ENCODE measurements around the gene PPEF2.

GRCh38 chr4:75817901-75818300 lies 84.4 kb downstream of the PPEF2 start:
- TF ChIP-seq POLR2A (IDR thresholded peaks at IDR 0.05) (no peak), EP300 (IDR thresholded peaks at IDR 0.05; ENCODE audit: low read depth) (no peak), CTCF (IDR thresholded peaks at IDR 0.05) (no peak)

Measured in transverse colon (tissue), 3 donors.